GM21447 (cell line): Measurements from ENCODE around the gene NFAM1.

Experiments used
- ATAC-seq: cut with Tn5 transposase; IDR thresholded peaks from one replicate; pipeline ENCODE4 v1.9.1; 2021; ENCODE audit not compliant: unreplicated experiment

The NFAM1 gene

GRCh38 chr22:42416671-42417230 is 15.5 kb downstream of the NFAM1 start:
- no peak for ATAC-seq

GRCh38 chr22:42414565-42415303 is 17.5 kb downstream of the NFAM1 start:
- ATAC-seq = no peak

- no peak for ATAC-seq
Observed at GRCh38 chr22:42414021-42414420, 18.2 kb downstream of the NFAM1 start.

- ATAC-seq = no peak
Observed at GRCh38 chr22:42412744-42413333, 19.4 kb downstream of the NFAM1 start.

- no peak for ATAC-seq
Observed at GRCh38 chr22:42410708-42411107, 21.5 kb downstream of the NFAM1 start.

- ATAC-seq = no peak
Observed at GRCh38 chr22:42408810-42409529, 23.2 kb downstream of the NFAM1 start.

- ATAC-seq = no peak
Observed at GRCh38 chr22:42408276-42408675, 23.9 kb downstream of the NFAM1 start.

GRCh38 chr22:42404266-42404665 is 27.9 kb downstream of the NFAM1 start:
- ATAC-seq = no peak

GRCh38 chr22:42401535-42402334 is 30.5 kb downstream of the NFAM1 start:
- no peak for ATAC-seq

GRCh38 chr22:42400811-42401534 is 31.2 kb downstream of the NFAM1 start:
- ATAC-seq = no peak

GRCh38 chr22:42399315-42400271 is 32.6 kb downstream of the NFAM1 start:
- ATAC-seq = no peak

GRCh38 chr22:42397332-42398249 is 34.6 kb downstream of the NFAM1 start:
- ATAC-seq = peak; percentile 66

GRCh38 chr22:42396621-42397331 is 35.4 kb downstream of the NFAM1 start:
- ATAC-seq = peak; percentile 35

GRCh38 chr22:42389143-42389542 is 43.1 kb downstream of the NFAM1 start:
- no peak for ATAC-seq

GRCh38 chr22:42388130-42388797 is 43.9 kb downstream of the NFAM1 start:
- ATAC-seq = no peak

GRCh38 chr22:42387631-42388030 is 44.6 kb downstream of the NFAM1 start:
- ATAC-seq = no peak

- no peak for ATAC-seq
Observed at GRCh38 chr22:42385696-42386095, 46.5 kb downstream of the NFAM1 start.
